Tibial artery (tissue), 4 donors: ENCODE results near the gene KRT36.

Source experiments
- DNase-seq, 2 donors: peaks; one replicate each; pipeline ENCODE4 v3.0.0-alpha.2; 2019
- H3K27ac ChIP-seq, 2 donors: fragments of 200-600 bp; sonication (generic) in 1 of 2; 1 replicate in 1 of 2; 2 replicates in 1 of 2; pipeline ENCODE4 v1.5.1; 2018 to 2019; ENCODE audit warnings: mild to moderate bottlenecking in 1 of 2
- H3K27me3 ChIP-seq, 2 donors: fragments of 200-600 bp; sonication (generic) in 1 of 2; one replicate each; pipeline versions ENCODE4 v1.5.1 to v1.6.0; 2016 to 2019
- H3K36me3 ChIP-seq, 3 donors: fragments of 200-600 bp; sonication (generic) in 2 of 3; one replicate each; pipeline ENCODE4 v1.5.1; 2016 to 2019; ENCODE audit warnings: mild to moderate bottlenecking in 2 of 3
- H3K4me1 ChIP-seq, 4 donors: fragments of 200-600 bp; sonication (generic) in 2 of 4; 1 replicate in 3 of 4; 2 replicates in 1 of 4; pipeline ENCODE4 v1.5.1; 2016 to 2019
- H3K4me3 ChIP-seq, 2 donors: fragments of 200-600 bp; sonication (generic) in 1 of 2; 1 replicate in 1 of 2; 2 replicates in 1 of 2; pipeline ENCODE4 v1.5.1; 2018 to 2019; ENCODE audit warnings: mild to moderate bottlenecking in 2 of 2
- H3K9me3 ChIP-seq, 3 donors: fragments of 200-600 bp; sonication (generic) in 1 of 3; one replicate each; pipeline ENCODE4 v1.5.1; 2016 to 2019
- intact Hi-C: fragments of 100-400 bp; cut with DNase I; formaldehyde crosslinking; loops from one replicate; pipeline ENCODE4 v1.15.0; 2023; ENCODE audit warnings: low total_unique reads
- TF ChIP-seq, protein P1 (sequence below), 2 experiments: fragments of 200-600 bp in 1 of 2; fragments of 450-650 bp in 1 of 2; IDR thresholded peaks; one replicate each; pipeline ENCODE4 v1.5.1; 2017 to 2019; ENCODE audit warnings: antibody characterized with exemption in 2 of 2, mild to moderate bottlenecking in 1 of 2, moderate library complexity in 1 of 2

Gene KRT36

DNA sequence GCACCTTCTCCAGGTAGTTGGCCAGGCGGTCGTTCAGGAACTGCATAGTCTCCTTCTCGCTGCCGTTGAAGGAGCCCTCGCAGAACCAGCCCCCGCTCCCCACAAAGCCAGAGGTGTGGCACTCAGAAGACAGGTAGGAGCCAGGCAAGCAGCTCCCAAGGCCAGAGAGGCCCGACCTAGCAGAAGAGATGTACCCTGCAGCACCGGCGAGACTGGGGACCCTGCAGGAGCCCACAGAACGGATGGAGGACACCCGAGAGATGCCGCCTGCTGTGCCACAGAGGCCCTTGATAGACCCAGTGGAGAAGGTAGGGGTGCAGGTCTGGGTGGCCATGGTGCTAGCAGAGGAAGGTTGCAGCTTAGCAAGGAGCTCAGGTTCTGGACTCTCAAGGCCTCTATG is at the start of gene KRT36:
KRT36 (minus strand) TSS at position 380 of the 400 bp plus-strand sequence; CDS start at position 334, 46 bp downstream.
- H3K27ac ChIP-seq, result no peak within 1 kb of the TSS
- no peak within 1 kb of the TSS for H3K4me3 ChIP-seq
- no peaks in the 10 kb centered on the region for H3K36me3 ChIP-seq
- H3K27me3 ChIP-seq, result peaks cover 0 to 23% of the 10 kb centered on the region in 2 donors
- TF ChIP-seq, protein P1, sequence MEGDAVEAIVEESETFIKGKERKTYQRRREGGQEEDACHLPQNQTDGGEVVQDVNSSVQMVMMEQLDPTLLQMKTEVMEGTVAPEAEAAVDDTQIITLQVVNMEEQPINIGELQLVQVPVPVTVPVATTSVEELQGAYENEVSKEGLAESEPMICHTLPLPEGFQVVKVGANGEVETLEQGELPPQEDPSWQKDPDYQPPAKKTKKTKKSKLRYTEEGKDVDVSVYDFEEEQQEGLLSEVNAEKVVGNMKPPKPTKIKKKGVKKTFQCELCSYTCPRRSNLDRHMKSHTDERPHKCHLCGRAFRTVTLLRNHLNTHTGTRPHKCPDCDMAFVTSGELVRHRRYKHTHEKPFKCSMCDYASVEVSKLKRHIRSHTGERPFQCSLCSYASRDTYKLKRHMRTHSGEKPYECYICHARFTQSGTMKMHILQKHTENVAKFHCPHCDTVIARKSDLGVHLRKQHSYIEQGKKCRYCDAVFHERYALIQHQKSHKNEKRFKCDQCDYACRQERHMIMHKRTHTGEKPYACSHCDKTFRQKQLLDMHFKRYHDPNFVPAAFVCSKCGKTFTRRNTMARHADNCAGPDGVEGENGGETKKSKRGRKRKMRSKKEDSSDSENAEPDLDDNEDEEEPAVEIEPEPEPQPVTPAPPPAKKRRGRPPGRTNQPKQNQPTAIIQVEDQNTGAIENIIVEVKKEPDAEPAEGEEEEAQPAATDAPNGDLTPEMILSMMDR (IDR thresholded peaks at IDR 0.05), result no peak
- no peaks in the 10 kb centered on the region for H3K4me1 ChIP-seq
- H3K9me3 ChIP-seq, result no peaks in the 10 kb centered on the region
- intact Hi-C loops, result no loop called here
- no peak for DNase-seq

DNA sequence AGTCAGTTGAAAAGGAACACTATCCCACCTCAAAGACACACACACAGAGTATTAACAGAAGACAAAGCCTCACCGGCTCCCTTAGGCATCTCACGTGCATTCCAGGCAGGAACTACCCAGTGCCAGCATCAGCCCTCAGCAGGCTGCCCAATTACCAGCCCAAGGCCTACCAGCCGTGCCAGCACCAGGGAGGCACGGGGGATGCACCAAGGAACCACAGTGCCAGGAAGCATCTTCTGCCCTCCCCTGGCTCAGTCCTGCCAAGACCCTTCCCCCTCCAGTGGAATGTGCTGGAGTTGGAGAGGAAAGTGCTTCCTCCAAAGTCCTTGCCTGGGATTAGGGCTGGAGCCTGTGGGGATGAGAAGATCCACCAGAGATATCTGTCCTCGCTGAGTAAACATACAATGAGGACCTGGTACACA is 49.4 kb upstream of the KRT36 start:
- TF ChIP-seq, protein P1 (IDR thresholded peaks at IDR 0.05), result no peak
- Histone ChIP-seq H3K36me3 (no peaks in the 10 kb centered on the region), H3K27me3 (peaks cover 0 to 22% of the 10 kb centered on the region in 2 donors), H3K9me3 (no peaks in the 10 kb centered on the region), H3K27ac (no peak overlapping the region), H3K4me1 (peaks cover 0 to 16% (median 0%) of the 10 kb centered on the region in 4 donors), H3K4me3 (no peak overlapping the region)
- DNase-seq, result no peak
- intact Hi-C loops, result no loop called here

DNA sequence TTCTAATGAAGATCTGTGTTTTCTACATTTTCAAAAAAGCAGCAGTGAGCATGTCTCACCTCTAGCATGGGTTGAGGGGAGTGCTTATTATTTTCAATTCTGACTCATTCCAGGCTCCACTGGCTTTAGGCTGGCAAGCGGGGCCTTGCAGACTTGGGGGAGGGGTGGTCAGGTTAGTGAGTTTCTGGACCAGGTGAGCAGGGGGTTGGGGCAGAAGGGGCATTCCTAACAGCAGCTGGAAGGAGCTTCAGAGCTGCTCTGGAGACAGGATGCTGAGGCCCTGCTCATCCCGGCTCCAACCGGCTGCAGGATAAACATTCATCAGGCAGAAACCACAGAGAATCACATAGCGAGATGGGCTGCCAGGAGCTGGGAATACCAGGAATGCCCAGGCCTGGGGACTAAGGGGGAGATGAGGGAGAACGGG is 48.9 kb upstream of the KRT36 start:
- Histone ChIP-seq H3K36me3 (no peaks in the 10 kb centered on the region), H3K27ac (no peak overlapping the region), H3K4me1 (peaks cover 0 to 16% (median 0%) of the 10 kb centered on the region in 4 donors), H3K27me3 (peaks cover 0 to 22% of the 10 kb centered on the region in 2 donors), H3K9me3 (no peaks in the 10 kb centered on the region), H3K4me3 (no peak overlapping the region)
- intact Hi-C loops, result no loop called here
- no peak for DNase-seq
- TF ChIP-seq, protein P1 (IDR thresholded peaks at IDR 0.05), result no peak

DNA sequence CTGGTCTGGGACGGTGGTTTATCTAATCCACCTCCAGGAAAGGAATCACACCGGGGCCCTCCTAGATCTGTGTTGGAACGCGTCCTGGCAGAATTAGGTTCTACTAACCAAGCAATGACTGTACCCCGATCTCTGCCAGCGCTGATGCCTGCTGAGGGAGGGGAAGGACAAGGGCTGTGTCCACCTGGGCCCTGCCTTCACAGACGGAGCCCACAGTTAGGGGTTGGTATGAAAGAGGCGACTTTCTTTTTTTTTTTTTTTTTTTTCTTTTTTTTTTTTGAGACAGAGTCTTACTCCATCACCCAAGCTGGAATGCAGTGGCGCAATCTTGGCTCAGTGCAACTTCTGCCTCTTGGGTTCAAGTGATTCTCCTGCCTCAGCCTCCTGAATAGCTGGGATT is 48.3 kb upstream of the KRT36 start:
- no peak overlapping the region for H3K27ac ChIP-seq
- no peaks in the 10 kb centered on the region for H3K9me3 ChIP-seq
- no peak for DNase-seq
- H3K4me1 ChIP-seq, result peaks cover 0 to 16% (median 0%) of the 10 kb centered on the region in 4 donors
- intact Hi-C loops, result no loop called here
- no peaks in the 10 kb centered on the region for H3K36me3 ChIP-seq
- H3K4me3 ChIP-seq, result no peak overlapping the region
- TF ChIP-seq, protein P1 (IDR thresholded peaks at IDR 0.05), result no peak
- H3K27me3 ChIP-seq, result peaks cover 0 to 22% of the 10 kb centered on the region in 2 donors

DNA sequence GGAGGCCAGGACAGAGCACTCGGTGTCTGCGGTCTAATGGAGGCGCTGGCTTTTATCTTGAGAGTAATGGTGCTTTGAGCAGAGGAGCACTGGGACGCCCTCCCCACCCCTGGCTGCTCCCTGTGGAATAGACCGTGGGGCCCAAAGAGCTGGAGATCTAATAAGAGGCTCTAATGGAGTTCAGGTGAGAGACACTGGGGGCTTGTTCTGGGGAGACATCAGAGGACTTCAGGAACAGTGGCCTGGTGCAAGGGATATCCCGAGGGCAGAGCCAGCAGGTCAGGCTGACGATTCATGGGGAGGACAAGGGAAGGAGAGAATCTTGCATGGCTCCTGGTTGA is 47.9 kb upstream of the KRT36 start:
- H3K36me3 ChIP-seq, result no peaks in the 10 kb centered on the region
- TF ChIP-seq, protein P1 (IDR thresholded peaks at IDR 0.05), result no peak
- H3K27ac ChIP-seq, result no peak overlapping the region
- no peaks in the 10 kb centered on the region for H3K9me3 ChIP-seq
- DNase-seq, result no peak
- H3K4me3 ChIP-seq, result no peak overlapping the region
- intact Hi-C loops, result no loop called here
- peaks cover 0 to 24% of the 10 kb centered on the region in 2 donors for H3K27me3 ChIP-seq
- H3K4me1 ChIP-seq, result peaks cover 0 to 16% (median 0%) of the 10 kb centered on the region in 4 donors
